HG02938 (cell line): ENCODE measurements around the gene GUCA2A.

Experiments
- ATAC-seq: cut with Tn5 transposase; IDR thresholded peaks from one replicate; pipeline ENCODE4 v1.9.1; 2021; ENCODE audit warnings: mild to moderate bottlenecking, moderate library complexity; ENCODE audit not compliant: unreplicated experiment

GUCA2A gene

GRCh38 chr1:42133809-42134526 lies 30.6 kb downstream of the GUCA2A start:
- ATAC-seq = no peak

GRCh38 chr1:42133390-42133789 lies 31.2 kb downstream of the GUCA2A start:
- ATAC-seq = no peak

- ATAC-seq = no peak
Observed at GRCh38 chr1:42130061-42130660, 34.4 kb downstream of the GUCA2A start.

GRCh38 chr1:42128964-42129363 lies 35.6 kb downstream of the GUCA2A start:
- ATAC-seq = no peak

GRCh38 chr1:42128499-42128898 lies 36.0 kb downstream of the GUCA2A start:
- ATAC-seq = no peak

GRCh38 chr1:42127767-42128166 lies 36.8 kb downstream of the GUCA2A start:
- ATAC-seq = no peak

GRCh38 chr1:42125552-42125951 lies 39.0 kb downstream of the GUCA2A start:
- ATAC-seq = no peak

- no peak for ATAC-seq
Observed at GRCh38 chr1:42122408-42122807, 42.1 kb downstream of the GUCA2A start.

- no peak for ATAC-seq
Observed at GRCh38 chr1:42118125-42118524, 46.4 kb downstream of the GUCA2A start.

- no peak for ATAC-seq
Observed at GRCh38 chr1:42117214-42117613, 47.3 kb downstream of the GUCA2A start.

GRCh38 chr1:42114229-42114628 lies 50.3 kb downstream of the GUCA2A start:
- no peak for ATAC-seq
